ENCODE data around the gene CLEC1B.
"Not testable (repeated sequence)": the region's sequence is repeated elsewhere in the genome, so short reads cannot be mapped to it uniquely, and the experiment has no call there.

The CLEC1B gene

GRCh38 chr12:9999016-9999415 is at the start of gene CLEC1B:
CLEC1B (minus strand) TSS chr12:9999121; CDS start chr12:9999100, 21 bp downstream.
- no peak for DNase-seq (ENCODE audit: low spot score)

DNA sequence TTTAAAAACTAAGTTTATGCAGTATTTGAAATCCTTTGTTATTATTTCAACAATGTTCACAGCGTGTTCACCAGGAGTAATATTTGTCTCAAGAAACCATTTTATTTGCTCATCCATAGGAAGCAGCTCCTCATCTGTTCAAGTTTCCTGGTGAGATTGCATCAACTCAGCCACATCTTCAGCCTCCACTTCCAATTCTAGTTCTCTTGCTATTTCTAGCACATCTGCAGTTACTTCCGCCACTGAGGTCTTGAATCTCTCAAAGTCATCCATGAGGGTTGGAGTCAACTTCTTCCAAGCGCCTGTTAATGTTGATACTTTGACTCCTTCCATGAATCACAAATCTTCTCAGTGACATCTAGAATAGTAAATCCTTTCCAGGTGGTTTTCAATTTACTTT is 49.6 kb upstream of the CLEC1B start:
- no peak for DNase-seq (ENCODE audit: low spot score)

GRCh38 chr12:10042167-10042566 is 43.2 kb upstream of the CLEC1B start:
- DNase-seq (ENCODE audit: low spot score): peak; percentile 56

DNA sequence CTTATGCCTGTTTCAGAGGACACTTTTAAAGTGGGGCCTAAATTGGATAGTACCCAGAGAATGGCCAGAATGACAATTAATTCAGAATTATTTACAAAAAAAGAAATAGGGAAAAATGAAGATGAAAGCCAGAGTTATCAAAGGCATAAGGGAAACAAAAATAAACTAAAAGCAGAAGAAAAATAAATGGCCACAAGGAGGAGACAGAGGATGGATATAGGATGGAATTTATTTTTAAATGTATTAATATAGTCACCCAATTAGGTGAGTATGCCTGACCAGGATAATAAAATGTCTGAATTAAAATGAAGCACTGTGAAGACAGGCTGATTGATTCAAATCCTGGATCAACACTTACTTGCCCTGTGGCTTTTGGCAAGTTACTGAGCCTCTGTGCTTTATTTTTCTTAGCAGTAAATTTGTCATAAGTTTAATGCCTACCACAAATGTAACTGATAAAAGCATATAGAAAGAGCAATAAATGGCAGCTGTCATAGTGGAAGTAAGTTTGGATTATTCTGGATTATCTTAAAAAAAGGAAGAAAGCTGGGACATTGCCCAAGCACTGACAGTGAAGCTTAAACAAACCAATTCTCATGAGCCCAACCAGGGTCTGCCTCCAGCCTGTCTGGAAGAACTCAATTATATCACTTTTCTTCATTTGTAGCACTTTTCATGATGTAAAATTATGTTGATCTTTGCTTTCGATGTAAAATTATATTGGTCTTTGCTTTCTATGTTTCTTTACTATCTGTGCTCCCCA is 35.0 kb upstream of the CLEC1B start:
- DNase-seq (ENCODE audit: low spot score): peak; percentile 79

- peak; percentile 97 for DNase-seq (ENCODE audit: low spot score)
Measured at GRCh38 chr12:10031771-10032175, 32.9 kb upstream of the CLEC1B start.

DNA sequence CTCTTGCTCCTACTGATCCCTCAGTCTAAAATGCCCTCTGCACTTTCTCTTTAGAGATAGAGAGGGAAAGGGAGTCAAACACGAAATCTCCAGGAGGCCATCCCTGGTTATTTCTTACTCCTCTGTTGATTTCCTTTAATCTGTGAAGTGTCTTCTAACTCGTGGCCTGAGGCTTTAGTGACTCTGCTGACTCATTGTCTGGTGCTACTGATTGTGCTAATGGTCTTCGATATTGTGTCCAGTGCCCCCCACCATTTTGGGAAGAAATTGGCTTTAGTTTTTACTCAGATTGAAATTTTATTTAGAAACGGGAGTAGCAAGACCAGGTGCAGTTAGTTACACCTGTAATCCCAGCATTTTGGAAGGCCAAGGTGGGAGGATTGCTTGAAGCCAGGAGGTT is 32.4 kb upstream of the CLEC1B start:
- DNase-seq (ENCODE audit: low spot score): peak; percentile 81

- no peak for DNase-seq (ENCODE audit: low spot score)
Measured at GRCh38 chr12:10030446-10030845, 31.5 kb upstream of the CLEC1B start, which contains the start of gene CLEC9A. CLEC9A (plus strand) TSS chr12:10030682; CDS start chr12:10052688, 22,006 bp downstream.

GRCh38 chr12:10027721-10028120 is 28.8 kb upstream of the CLEC1B start:
- DNase-seq (ENCODE audit: low spot score): no peak

- no peak for DNase-seq (ENCODE audit: low spot score)
Measured at GRCh38 chr12:10027311-10027710, 28.4 kb upstream of the CLEC1B start.

DNA sequence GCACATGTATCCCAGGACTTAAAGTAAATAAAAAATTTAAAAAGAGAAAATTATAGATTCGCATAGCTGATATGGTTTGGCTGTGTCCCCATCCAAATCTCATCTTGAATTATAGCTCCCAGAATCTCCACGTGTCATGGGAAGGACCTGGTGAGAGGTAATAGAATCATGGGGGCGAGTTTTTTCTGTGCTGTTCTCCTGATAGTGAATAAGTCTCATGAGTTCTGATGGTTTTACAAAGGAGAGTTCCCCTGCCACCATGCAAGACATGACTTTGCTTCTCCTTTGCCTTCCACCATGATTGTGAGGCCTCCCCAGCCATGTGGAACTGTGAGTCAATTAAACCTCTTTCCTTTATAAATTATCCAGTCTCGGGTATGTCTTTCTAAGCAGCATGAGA is 27.7 kb upstream of the CLEC1B start:
- DNase-seq (ENCODE audit: low spot score): not testable (repeated sequence)

GRCh38 chr12:10025236-10025635 is 26.3 kb upstream of the CLEC1B start:
- DNase-seq (ENCODE audit: low spot score): no peak

DNA sequence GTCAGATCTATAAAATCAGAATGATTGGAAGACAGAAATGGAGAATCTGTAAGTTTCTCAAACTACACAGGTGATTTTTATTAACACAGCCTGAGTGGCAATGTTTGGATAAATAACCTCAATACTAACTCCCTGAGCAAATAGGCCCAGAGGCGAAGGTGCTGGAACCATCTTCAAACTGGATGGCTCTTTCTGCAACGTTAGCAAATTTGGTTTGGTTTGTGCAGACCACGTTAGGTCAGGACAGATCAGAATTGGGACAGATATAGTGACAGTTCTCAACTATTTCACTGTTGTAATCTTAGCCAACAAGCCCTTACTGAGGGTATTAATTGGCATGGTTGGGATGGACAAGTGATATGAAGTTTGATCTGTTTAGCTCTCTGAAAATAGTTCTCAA is 22.4 kb upstream of the CLEC1B start:
- no peak for DNase-seq (ENCODE audit: low spot score)

DNA sequence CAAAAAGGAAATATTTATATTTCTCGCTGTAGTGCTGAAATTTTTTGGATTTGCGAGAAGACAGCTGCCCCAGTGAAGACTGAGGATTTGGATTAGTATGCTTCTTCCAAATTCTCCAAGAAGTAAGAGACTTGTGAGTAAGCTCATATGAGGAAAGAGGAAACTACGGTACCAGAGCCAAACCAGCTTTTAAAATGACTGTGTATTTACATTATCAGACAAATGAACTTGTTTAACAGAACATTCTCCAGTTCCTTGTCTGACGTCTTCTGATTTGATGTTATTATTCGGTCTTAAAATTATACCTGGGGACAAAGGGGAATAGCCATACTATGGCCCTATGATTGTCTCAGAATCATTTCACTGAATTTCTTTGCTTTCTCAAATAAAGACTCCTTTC is 19.5 kb upstream of the CLEC1B start:
- DNase-seq (ENCODE audit: low spot score): no peak

DNA sequence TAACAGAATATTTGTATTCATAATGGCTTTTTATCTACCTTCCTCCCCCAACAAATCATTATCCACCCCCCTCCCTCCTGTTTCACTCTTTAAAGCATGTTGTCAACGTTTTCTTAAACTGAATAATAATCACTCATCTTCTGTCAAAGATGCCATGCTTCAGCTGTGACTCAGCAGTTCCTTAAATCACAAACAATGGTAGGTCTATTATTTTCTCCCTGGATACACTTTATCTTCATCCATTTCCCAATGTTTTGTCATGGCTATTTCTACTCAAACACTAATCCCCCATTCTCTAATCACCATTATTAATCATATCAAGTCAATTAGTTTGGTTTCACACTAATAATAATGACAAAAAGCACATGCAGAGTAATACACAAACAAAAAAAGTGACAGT is 18.0 kb upstream of the CLEC1B start:
- DNase-seq (ENCODE audit: low spot score): peak; percentile 78

GRCh38 chr12:10015450-10015849 is 16.5 kb upstream of the CLEC1B start:
- no peak for DNase-seq (ENCODE audit: low spot score)

DNA sequence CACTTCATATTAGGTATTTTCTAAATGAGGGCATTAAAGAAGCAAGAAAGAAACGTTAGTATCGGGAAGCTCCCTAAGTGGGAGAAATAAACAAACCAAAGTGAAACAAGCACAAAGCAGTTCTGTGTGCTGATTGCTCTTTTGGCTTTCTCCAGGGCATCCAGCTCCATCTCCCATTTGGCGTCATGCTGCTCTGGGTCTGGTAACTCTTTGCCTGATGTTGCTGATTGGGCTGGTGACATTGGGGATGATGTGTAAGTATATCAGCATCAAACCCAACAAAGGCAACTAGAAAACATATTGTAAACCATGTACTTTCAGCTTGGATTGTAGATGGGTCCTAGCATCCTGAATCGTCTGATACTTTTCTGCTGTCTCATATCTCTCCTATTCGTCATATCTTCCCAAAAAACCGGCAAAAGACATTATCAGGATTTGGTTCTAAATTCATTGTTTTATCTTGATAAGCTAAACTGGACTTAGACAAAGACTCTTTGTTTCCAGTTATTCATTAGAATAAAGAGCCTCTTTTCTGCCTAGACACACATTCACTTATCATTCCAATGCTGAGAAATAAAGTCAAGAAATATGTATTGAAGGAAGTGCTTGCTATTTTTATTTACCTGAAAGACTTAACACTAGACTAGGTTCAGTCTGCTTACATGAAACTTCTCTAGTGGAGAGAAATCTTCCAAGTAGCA is 13.9 kb upstream of the CLEC1B start:
- DNase-seq (ENCODE audit: low spot score): no peak

GRCh38 chr12:10001171-10001776 is 2.4 kb upstream of the CLEC1B start:
- no peak for DNase-seq (ENCODE audit: low spot score)

- DNase-seq (ENCODE audit: low spot score): no peak
Measured at GRCh38 chr12:9992296-9992695, 6.6 kb downstream of the CLEC1B start.

GRCh38 chr12:9991876-9992275 is 7.0 kb downstream of the CLEC1B start:
- DNase-seq (ENCODE audit: low spot score): no peak

GRCh38 chr12:9980126-9980525 is 18.8 kb downstream of the CLEC1B start:
- DNase-seq (ENCODE audit: low spot score): no peak

GRCh38 chr12:9977916-9978315 is 21.0 kb downstream of the CLEC1B start:
- no peak for DNase-seq (ENCODE audit: low spot score)

GRCh38 chr12:9976626-9977025 is 22.3 kb downstream of the CLEC1B start:
- DNase-seq (ENCODE audit: low spot score): not testable (repeated sequence)

DNA sequence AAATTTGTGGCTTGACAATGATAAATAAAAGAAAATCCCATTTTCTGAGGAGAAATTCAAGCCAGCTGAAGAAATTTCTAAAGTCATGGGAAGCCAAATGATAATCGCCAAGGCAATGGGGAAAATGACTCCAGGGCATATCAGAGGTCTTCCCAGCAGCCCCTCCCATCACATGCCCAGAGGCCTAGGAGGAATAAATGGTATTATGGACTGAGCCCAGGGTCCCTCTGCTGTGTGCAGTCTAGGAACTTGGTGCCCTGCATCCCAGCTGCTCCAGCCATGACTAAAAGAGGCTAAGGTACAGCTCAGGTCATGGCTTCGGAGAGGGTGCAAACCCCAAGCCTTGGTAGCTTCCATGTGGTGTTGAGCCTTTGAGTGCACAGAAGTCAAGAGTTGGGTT is 23.3 kb downstream of the CLEC1B start:
- no peak for DNase-seq (ENCODE audit: low spot score)

All from kidney capillary endothelial cell (primary cell).